OCI-LY3 (cell line): ENCODE data around the gene IRF2.

ENCODE experiments used
- EZH2phosphoT487 ChIP-seq: fragments of 200-600 bp; shearing (Covaris generic); IDR thresholded peaks from 2 replicates; pipeline ENCODE4 v1.6.1; 2018; ENCODE audit warnings: antibody characterized with exemption, mixed run types, low read depth
- TF ChIP-seq, protein P1 (sequence below): fragments of 200-600, 300-600 bp; sonication (generic); IDR thresholded peaks from 2 replicates; pipeline ENCODE4 v1.5.1; 2014; ENCODE audit warnings: antibody characterized with exemption, low read length, low read depth

DNA sequence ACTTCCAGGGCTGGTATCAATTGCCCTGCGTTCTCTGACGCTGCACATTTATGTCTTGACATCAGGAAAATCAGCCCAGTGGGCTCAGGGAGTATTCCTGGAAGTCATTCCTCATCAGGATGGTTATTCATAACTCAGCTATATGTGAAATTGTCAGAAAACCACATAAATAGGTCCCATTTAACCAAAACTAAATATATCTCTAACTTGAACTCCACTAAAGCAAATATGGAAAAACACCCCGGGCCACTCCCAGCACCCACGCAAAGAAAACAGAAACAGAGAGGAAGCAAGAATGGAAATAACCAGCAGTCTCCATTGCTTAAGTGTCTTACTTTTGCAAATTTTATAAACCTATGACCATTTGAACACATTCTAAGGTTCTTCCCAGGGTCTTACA is 112.0 kb downstream of the IRF2 start:
- no peak for TF ChIP-seq EZH2phosphoT487
- TF ChIP-seq, protein P1, sequence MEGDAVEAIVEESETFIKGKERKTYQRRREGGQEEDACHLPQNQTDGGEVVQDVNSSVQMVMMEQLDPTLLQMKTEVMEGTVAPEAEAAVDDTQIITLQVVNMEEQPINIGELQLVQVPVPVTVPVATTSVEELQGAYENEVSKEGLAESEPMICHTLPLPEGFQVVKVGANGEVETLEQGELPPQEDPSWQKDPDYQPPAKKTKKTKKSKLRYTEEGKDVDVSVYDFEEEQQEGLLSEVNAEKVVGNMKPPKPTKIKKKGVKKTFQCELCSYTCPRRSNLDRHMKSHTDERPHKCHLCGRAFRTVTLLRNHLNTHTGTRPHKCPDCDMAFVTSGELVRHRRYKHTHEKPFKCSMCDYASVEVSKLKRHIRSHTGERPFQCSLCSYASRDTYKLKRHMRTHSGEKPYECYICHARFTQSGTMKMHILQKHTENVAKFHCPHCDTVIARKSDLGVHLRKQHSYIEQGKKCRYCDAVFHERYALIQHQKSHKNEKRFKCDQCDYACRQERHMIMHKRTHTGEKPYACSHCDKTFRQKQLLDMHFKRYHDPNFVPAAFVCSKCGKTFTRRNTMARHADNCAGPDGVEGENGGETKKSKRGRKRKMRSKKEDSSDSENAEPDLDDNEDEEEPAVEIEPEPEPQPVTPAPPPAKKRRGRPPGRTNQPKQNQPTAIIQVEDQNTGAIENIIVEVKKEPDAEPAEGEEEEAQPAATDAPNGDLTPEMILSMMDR: no peak
